Activated CD8-positive, alpha-beta memory T cell treated with anti-CD3 and anti-CD28 coated beads, Interleukin-2, amount 50 U/mL, for 48 hours (primary cell): ENCODE results near the gene SCNN1A.
A peak's percentile ranks its signal among the peaks of the same experiment; 100 is the strongest.

Experiments
- DNase-seq: peaks from one replicate; pipeline ENCODE4 v3.0.0-alpha.2; 2020

Gene SCNN1A

DNA sequence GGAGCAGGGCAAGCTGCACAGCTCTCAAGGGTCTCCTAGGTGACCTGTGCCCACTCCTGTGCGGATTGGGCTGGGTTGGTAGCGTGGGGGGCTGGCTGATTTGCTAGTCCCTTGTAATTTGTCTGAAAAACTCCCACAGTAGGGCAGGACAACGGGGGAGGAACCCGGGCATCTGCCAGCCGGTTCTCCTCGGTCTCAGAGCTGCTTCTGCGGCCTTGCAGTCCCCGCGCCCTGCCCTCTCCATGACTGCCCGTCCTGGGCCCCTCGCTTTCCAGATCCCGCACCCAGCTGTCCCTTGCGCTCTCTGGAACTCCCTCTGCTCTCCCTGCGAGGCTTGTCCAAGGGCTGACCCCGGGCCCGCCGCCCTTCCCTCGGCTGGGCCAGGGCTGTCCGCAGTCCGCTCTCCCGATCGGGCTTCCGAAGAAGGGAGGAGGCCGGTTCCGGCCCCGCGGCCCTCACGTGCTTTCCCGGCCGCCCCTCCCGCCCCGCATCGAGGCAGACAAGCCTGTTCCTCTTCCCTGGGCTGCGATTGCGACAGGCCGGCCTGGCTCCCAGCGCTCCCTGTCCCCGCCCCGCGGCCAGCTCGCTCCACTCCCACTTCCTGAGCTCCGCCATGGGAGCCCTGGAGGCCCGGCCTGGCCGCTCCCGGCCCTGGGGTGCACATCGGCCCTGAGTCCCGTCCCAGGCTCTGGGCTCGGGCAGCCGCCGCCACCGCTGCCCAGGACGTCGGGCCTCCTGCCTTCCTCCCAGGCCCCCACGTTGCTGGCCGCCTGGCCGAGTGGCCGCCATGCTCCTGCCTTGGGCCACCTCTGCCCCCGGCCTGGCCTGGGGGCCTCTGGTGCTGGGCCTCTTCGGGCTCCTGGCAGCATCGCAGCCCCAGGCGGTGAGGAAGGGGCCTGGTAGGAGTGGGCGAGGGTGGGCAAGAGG is 8.5 kb upstream of the SCNN1A start, which contains the start of gene LTBR:
Gene LTBR (plus strand): TSS at position 591 of the 927 bp plus-strand sequence. CDS start 197 bp downstream, at position 788.
- peak; percentile 62 for DNase-seq

DNA sequence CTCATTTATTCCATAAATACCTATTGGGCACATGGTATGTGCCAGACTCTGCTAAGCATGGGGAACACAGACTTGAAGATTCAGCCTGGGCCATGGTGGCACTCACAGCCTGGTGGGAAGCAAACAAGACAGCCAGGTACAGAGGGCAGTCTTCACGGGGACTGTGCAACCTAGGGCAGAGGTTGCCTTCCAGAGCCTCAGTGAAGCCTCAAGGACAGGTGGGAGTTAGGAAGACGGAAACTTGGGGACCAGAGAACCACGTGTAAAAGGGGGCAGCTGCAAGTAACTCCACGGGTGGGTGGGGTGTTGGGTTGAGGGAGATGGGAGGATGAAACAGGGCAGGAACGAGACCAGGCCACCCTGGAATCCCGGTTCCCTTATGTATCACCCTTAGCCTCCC is 7.6 kb upstream of the SCNN1A start:
- no peak for DNase-seq

DNA sequence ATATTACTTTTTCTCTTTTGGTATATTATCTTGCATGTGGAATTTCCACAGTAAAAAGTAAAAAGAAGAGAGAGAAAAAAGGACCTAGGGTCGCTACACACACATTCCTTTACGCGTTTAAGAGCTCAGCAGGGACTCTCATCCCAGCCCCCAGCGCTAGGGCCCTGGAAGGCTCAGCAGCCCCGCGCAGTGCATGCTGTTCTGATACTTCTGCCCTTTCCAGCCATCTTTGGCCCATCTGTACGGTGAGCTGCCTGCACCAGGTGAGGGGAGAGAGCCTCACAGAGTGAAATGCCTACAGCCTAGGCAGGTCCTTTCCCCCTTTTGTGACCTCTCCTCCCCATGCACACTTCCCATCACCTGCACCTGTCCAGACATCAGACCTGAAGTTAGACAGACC is 7.0 kb upstream of the SCNN1A start:
- DNase-seq, result no peak

DNA sequence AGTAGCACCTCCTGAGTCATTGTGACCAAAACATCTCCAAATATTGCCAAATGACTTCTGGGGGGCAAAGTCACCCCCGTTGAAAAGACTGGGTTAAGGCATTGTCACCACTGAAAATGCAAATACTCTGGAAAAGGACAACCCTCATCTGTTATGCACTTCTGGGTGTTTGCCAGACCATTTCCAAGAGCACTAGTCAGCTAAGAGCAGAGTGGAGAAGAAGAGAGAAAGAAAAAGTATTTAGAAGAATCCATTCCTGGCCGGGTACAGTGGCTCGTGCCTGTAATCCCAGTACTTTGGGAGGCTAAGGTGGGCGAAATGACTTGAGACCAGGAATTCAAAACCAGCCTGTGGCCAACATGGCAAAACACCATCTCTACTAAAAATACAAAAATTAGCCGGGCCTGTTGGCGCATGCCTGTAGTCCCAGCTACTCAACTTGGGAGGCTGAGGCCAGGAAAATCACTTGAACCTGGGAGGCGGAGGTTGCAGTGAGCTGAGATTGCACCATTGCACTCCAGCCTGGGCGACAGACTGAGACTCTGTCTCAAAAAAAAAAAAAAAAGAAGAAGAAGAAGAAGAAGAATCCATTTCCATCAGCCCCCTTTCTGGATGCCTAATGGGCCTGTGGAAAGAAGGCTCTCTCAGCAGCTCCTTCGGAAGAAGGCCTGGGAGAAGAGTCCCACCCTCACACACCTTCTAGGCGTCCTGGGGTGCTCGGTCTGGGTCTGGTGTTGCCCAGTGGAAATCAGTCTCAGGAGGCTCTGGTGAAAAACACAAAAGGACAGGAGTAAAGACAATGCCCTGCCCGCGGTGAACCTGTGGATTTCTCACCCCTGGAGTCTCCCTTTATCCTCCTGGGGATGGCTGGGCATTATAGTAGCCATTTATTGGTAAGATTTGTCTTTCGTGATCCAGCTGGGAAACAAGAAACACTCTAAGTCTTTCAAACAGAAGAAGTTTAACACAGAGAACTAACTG is 5.1 kb upstream of the SCNN1A start:
- no peak for DNase-seq

DNA sequence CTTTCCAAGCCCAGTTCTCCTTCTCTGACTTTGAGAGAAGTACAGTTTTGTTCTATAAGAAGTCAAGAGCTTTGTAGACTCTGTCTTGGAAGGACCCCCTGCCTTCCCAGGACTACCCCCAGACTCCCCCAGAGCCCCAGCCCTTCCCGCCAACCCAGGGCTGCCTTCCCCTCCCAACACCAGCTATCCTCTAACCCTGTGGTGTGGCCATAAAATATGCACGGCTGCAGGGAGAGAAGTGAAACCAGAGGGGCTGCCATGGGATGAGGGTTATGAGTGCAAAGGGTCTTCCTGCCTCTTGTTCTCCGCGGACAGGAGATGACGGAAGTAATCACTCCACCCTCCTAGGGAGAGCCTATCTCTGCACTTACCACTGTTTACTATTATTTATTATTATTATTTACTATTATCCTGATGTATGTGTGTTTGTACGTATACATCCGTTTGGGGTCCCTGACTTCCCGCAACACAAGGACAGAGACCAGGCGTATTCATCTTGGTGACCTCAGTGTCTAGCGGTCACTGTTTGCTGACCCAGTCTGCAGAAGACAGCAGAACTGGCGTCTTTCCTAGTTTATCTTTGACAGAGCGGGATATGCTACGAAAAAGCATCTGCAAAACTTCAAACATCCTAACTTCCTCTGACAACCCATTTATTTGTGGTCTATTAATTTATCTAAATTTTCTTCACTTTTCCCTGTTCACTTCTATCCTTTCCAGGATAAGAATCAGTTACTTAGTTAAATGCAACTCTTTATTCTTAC is 3.5 kb upstream of the SCNN1A start:
- no peak for DNase-seq

DNA sequence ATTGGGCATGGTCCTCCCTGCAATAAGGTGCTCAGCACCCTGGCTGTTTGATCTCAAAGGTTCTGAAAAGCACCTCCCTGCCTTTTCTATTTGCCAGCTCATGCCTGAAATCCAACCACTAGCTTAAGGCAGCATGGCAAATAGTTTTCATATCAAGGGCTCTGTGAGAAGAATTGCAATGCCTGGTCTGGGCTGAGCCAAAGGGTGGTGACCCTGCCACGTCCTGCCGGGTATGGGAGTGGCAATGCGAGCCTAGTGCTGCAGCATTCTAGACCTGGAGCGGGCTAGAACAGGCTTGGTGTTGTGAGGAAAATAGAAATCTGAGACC is 2.3 kb upstream of the SCNN1A start:
- DNase-seq, result no peak

DNA sequence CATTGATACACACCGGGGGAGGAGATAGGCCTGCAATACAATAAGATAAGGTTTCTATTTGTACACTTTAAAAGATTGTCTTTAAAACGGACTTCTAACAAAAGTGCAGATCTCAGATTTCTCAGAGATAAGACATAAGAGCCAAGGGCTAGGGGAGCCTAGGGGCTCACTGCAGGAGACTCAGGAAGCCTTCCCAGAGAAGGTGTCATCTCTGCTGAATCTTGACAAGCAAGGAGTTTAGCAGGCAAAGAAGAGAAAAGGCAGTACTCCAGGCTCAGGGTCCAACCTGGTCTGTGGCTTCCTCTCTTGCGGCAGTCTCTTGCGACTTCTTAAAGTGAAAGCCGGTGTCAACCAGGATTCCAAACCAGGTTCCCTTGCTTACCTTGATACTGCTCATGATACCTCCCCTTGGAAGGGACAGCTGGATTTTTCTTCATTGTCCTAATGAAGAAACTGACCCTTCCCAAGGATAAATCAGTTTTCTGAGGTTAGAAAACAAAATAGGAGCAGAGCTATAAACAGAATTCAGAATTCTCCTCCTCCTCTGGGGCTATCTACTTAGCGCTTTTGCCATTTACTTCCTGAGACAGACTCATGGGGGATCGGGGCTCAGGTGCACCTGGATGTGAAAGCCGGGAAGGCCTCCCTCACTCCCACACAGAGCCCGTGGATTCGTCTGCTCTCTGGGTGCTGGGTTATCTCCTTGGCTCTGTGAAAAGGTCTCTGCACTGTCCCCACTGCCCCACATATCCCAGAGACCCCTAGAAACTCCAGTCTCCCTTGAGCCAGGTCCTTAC is 1.7 kb upstream of the SCNN1A start:
- no peak for DNase-seq

DNA sequence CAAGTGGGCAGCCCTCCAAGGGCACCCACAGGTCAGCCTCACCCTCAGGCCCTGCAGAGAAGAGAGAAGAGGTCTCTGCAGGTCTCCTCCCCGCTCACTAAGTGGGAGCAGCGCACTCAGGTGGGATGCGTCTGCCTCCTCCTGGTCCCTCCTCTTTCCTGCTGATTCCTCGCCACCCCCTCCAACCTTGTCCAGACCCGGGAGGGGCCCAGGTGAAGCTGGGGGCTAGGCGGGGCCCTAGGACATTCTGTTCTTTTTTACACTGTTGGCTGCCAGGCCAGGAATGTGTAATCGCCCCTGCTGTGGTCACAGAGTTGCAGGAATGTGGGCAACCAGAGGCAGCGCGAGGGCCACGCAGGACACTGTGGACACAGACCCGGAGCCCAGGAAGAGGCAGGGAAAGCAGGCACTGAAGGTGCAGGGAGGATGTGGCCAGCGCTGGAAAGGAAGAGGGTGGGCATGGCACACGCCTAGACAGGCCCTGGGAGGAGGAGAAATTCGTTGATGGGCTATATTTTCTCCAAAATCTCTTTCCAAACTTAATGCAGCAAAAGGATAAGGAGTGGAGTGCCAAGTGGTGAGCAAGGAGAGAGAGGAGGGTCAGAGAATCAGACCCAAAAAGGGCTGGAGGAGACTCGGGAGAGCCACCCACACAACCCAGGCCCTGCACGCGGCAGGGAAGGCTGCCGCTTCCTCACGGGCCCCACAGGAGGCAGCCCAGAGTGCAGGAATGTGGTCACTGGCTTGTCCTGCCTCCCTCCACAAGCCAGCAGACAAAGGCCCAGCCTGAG is 911 bp upstream of the SCNN1A start:
- DNase-seq, result no peak

DNA sequence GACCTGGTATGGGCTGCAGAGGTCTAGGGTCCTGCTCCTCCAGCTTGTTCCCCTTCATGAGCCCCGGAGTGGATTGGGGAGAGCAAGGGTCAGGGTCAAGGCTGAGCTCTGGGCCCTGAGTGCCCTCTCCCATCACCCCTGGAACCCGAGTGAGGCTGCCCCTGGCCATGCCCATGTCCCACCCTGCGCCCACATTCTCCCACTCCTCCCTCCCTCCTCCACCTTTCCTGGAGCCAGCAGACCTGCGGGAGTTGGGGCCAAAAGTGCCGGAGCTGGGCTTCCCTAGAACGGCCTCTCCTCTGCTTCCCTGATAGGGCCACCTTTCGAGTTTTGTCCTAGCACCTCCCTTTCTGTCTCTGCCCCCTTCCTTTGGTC is 590 bp downstream of the SCNN1A start:
- no peak for DNase-seq

DNA sequence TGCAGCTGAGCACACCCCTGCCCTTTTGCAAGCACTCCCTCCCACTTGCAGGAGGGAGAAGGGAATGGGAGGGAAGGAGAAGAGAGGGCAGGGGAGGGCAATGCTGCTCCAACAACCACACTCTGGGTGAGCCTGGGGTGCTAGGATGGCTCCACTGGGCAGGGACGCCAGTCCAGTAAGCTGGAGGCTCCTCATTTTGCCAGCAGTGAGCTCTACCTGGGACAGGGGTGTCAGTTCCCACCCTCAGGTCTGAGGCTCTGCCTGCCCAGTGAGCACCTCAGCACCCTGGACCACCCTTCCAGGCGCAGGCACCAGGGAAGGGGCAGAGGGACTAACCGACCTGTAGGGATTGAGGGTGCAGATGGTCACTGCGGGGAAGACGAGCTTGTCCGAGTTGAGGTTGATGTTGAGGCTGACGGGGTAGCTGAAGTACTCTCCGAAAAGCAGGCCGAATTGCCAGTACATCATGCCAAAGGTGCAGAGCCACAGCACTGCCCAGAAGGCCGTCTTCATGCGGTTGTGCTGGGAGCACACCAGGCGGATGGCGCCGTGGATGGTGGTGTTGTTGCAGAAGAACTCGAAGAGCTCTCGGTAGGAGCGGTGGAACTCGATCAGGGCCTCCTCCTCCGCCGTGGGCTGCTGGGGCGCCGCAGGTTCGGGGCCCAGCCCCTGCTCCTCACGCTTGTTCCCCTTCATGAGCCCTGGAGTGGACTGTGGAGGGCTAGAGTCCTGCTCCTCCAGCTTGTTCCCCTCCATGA is 1.2 kb downstream of the SCNN1A start:
- DNase-seq, result no peak

DNA sequence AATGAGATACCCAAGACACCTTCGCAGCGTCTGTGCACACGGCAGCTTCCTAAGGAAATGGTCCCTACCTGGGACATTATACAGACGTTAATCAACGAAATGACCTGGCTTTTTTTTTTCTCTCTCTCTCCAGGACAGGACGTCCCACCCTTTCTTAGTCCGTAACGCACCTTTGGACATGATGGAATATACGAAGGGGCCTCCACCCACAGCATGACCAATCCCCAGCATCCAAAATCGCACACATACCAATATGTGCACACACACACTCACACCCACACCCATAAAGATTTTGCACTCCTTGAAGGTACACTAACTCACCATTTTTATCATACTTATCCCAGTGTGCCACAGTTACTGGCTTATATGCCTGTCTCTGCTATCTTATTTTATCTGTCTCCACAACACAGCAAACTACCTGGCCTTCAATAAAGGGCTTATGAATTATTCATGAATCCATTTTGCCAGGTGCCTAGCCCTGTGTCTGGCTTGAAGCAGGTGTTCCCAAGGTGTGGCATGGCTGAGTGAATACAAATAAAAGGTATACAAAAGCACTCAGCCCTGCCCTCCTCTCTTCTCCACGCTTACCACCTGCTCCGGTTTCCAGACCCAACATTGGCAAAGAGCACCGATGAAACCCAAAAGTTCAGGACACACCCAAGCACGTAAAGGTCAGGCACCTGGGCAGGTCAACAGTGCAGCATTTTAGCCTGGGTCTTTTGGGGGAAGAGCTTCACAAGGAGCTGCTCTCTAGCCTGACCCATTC is 2.2 kb downstream of the SCNN1A start:
- DNase-seq, result no peak

DNA sequence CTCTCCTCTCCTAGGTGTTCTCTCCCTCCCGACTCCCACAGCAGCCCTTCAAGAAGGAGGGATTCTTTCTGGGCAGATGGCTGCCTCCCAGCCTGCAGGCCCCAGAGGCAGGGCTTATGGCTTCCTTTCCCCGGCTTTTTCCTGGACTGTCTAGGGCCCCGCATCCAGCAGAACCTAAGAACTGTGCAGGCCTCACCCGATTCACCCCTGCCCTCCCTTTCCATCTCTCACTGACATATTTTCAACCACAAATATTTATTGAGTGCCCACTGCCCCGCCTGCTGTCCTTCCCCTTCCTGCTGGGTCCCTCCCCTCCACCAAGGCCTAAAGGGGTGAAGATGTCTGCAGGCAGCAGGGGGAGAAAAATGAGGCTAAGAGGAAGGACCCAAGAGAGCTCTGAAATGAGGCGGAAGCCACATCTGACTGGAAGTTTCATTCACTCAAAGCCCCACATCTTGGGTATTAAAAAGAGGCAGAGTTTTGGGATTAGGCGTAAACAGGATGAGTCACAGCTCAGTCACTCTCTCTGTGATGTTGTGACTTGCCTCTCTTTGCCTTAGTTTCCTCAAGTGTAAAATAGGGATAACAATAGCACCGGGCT is 2.9 kb downstream of the SCNN1A start:
- DNase-seq, result no peak

DNA sequence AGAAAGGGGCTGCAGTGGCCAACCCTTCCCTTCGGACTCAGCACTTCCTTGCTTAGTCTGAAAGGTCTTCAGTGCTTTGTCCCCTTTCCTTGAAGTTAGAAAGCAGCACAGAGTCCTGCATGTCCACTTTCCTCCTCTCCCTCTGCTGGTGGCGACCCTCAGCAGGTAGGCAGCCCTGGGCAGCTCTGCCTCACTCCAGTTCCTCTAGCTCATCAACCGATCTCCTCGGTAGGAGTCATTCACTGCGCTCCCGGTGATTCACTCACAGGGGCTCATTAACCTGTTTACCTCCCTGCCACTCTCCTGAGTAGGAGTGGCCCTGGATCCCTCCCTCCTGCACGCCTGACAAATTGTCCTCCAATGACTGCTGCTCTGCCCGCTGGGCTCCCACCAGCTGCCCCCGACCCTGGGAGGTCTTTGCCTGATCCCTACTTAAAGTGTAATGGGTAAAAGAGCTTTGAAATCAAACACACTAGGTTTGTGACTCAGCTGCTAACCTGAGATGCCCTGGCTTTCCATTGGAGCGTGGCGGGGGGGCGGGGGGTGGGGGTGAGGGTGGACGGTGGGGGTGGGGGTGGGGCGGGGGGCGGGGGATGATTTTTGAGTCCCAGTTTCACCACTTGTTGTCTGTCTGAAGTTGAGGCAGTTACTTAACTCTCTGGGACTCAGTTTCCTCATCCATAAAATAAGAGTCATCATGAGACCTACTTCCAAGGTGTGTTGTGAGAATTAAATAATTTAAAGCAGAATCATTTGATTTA is 4.2 kb downstream of the SCNN1A start:
- no peak for DNase-seq

DNA sequence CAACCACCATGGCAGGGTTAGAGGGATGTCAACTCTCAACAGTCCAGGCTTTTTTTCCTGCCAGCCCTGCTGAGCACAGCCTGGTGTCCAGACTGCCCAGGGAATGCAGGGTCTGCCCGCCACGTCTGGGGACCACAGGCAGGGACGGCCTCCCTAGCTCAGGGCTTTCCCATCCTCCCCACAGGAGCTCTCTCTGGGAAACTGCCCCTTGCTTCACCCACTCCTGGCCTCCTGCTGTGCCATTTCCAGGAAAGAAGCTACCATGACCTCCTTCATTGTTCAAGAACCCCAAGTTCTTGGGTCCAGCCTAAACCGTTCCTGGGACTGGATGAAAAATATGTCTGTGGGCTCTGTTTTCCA is 4.8 kb downstream of the SCNN1A start:
- DNase-seq, result no peak

DNA sequence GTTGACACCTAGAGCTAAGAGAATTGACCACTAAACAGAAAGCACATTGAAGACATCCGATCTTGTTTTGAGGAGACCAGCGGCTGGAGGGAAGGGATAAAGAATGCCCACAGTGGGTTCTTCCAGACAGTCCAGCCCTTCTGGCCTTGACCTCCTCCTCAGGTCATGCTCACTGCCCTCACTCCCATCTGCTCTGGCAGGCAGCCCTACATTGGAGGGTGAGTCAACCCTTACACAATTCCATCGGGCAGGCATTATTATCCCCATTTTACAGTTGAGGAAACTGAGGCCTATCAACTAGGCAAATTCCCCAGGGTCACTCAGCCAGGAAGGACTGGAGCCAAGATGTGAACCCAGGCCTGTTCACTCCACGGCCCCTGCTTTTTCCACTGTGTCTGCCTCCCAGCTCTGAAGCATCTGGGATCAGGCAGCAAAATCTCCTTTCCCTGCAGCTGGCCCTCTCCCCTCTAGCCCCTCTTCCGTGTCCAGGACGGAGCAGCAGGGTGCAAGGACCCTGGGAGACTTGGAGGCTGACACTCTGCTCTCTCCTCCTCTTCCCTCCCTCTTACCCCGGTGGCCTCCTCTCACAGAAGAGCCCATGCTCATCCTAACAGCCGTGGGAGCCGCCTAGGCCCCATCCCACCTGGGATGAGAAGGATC is 5.3 kb downstream of the SCNN1A start:
- DNase-seq, result no peak

DNA sequence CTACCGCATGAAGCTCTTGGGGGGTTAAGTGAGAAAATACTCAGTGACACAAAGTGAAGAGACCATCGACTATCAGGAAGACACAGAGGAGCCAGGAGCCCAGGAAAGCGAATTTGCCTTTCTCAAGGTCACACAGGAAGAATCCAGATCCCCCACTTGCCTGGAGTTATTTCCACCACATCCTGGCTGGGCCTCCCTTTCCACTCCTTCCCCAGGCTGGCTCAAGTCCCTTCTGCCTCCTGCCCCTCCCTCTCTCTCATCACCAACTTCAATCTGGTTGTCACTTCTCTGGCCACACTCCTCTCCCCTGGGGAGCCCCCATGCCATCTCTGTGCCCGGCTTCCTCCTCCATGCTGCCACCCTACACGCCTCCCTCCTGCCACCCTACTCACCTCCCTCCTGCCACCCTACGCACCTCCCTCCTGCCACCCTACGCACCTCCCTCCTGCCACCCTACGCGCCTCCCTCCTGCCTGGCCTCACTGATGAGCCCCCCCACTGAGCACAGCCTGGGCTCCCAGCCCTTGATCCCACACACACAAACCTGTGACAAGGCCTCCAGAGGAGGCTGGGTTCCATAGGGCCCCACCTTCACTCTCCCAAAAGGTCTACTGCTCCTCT is 6.3 kb downstream of the SCNN1A start:
- DNase-seq, result no peak
